Mesothelial cell of epicardium (in vitro differentiated cells): ENCODE results near the gene NEK1. TPM values are rescaled to one million over a fixed set of nuclear protein-coding genes. Genes with fewer than 3 reads are reported as not detected.
"Not testable (repeated sequence)": the region's sequence is repeated elsewhere in the genome, so short reads cannot be mapped to it uniquely, and the experiment has no call there.

Source experiments
- DNase-seq, 2 experiments: peaks; one replicate each; pipeline ENCODE4 v3.0.0; 2021; ENCODE audit warnings: low spot score in 2 of 2; ENCODE audit not compliant: unreplicated experiment in 2 of 2
- H3K27ac Mint-ChIP-seq: 2 replicates; pipeline ENCODE4 v1.8.0; 2021; ENCODE audit warnings: mixed read lengths
- H3K27me3 Mint-ChIP-seq: 2 replicates; pipeline ENCODE4 v1.8.0; 2021; ENCODE audit warnings: low read depth, mixed read lengths
- H3K36me3 Mint-ChIP-seq: 2 replicates; pipeline ENCODE4 v1.8.0; 2021; ENCODE audit warnings: mixed read lengths
- H3K4me1 Mint-ChIP-seq: 2 replicates; pipeline ENCODE4 v1.8.0; 2021; ENCODE audit warnings: mixed read lengths
- H3K4me3 Mint-ChIP-seq: 2 replicates; pipeline ENCODE4 v1.8.0; 2021; ENCODE audit warnings: mild to moderate bottlenecking, moderate library complexity, mixed read lengths
- H3K9me3 Mint-ChIP-seq: 2 replicates; pipeline ENCODE4 v1.8.0; 2021; ENCODE audit warnings: mixed read lengths
- CTCF ChIP-seq: fragments of 200-600 bp; sonication (generic); IDR thresholded peaks from one replicate; pipeline ENCODE4 v1.5.0; 2021; ENCODE audit warnings: antibody characterized with exemption; ENCODE audit not compliant: unreplicated experiment
- total RNA-seq: library from RNA; stranded (reverse); gene quantifications from 3 replicates; pipeline ENCODE4 v1.2.1, GENCODE V29; 2021

NEK1 gene
- total RNA-seq, 1 donor from 2014 or later: 21.3 TPM

GRCh38 chr4:169484485-169484884 is 127.9 kb downstream of the NEK1 start:
- Mint-ChIP-seq H3K4me1 (peaks cover 5% of the 10 kb centered on the region), H3K27me3 (no peaks in the 10 kb centered on the region), H3K27ac (no peak overlapping the region), H3K4me3 (no peak overlapping the region), H3K36me3 (peaks cover 34% of the 10 kb centered on the region), H3K9me3 (peaks cover 18% of the 10 kb centered on the region)
- no peak for TF ChIP-seq CTCF
- no peak for DNase-seq

DNA sequence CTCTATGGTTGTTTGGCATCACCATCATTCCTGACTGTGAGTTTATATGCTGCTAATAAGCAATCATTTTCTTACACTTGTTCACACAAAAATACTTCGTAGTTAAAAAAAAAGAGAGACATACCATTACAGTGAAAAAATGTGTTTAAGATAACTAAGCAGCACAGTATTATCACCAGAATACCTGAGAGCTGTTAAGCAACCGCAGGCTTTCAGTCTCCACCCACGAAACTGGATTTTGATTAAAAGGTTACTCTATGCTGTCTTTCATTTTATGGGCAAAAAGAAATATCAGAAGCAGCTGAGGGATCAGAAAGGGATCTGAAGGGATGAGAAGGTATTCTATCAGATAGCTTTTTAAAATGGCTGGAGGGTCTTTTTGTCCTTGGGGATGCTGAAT is 148.3 kb downstream of the NEK1 start:
- Mint-ChIP-seq H3K27ac (no peak overlapping the region), H3K4me1 (no peaks in the 10 kb centered on the region), H3K4me3 (no peak overlapping the region), H3K9me3 (peaks cover 29% of the 10 kb centered on the region), H3K27me3 (no peaks in the 10 kb centered on the region), H3K36me3 (peaks cover 28% of the 10 kb centered on the region)
- DNase-seq: no peak
- TF ChIP-seq CTCF: no peak

DNA sequence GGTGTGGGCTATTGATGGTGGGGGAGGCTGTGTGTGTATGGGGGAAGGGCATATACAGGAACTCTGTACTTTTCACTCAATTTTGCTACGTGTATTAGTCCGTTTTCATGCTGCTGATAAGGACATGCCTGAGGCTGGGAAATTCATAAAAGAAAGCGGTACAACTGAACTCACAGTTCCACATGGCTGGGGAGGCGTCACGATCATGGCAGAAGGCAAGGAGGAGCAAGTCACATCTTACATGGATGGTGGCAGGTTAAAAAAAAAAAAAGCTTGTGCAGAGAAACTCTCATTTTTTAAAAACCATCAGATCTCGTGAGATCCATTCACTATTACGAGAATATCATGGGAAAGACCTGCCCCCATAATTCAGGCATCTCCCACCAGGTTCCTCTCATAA is 152.3 kb downstream of the NEK1 start:
- Mint-ChIP-seq H3K27me3 (no peaks in the 10 kb centered on the region), H3K36me3 (peaks cover 36% of the 10 kb centered on the region), H3K9me3 (peaks cover 33% of the 10 kb centered on the region), H3K4me3 (no peak overlapping the region), H3K27ac (no peak overlapping the region), H3K4me1 (no peaks in the 10 kb centered on the region)
- TF ChIP-seq CTCF: no peak
- no peak for DNase-seq

DNA sequence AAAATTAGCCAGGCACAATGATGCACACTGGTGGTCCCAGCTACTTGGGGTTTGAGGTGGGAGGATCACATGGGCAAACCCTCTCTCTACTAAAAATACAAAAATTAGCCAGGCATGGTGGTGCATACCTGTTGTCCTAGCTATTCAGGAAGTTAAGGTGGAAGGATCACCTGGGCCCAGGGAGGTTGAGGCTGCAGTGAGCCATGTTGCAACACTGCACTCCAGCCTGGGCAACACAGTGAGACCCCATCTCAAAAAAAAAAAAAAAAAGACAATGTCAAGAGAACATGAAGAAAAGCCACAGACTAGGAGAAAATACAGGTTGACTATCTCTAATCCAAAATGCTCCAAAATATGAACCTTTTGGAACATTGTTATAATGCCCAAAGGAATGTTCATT is 153.8 kb downstream of the NEK1 start:
- no peak overlapping the region for H3K27ac Mint-ChIP-seq
- H3K4me1 Mint-ChIP-seq: no peaks in the 10 kb centered on the region
- no peak for DNase-seq
- peaks cover 47% of the 10 kb centered on the region for H3K36me3 Mint-ChIP-seq
- peaks cover 37% of the 10 kb centered on the region for H3K9me3 Mint-ChIP-seq
- no peaks in the 10 kb centered on the region for H3K27me3 Mint-ChIP-seq
- no peak for TF ChIP-seq CTCF
- H3K4me3 Mint-ChIP-seq: no peak overlapping the region

DNA sequence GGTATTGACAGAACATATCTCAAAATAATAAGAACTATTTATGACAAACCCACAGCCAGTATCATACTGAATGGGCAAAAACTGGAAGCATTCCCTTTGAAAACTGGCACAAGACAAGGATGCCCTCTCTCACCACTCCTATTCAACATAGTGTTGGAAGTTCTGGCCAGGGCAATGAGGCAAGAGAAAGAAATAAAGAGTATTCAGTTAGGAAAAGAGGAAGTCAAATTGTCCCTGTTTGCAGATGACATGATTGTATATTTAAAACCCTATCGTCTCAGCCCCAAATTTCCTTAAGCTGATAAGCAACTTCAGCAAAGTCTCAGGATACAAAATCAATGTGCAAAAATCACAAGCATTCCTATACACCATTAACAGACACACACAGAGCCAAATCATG is 159.7 kb downstream of the NEK1 start:
- not testable (repeated sequence) for DNase-seq, H3K4me3 Mint-ChIP-seq, H3K27me3 Mint-ChIP-seq, H3K27ac Mint-ChIP-seq, H3K4me1 Mint-ChIP-seq
- peaks cover 66% of the 10 kb centered on the region for H3K9me3 Mint-ChIP-seq
- peaks cover 71% of the 10 kb centered on the region for H3K36me3 Mint-ChIP-seq

DNA sequence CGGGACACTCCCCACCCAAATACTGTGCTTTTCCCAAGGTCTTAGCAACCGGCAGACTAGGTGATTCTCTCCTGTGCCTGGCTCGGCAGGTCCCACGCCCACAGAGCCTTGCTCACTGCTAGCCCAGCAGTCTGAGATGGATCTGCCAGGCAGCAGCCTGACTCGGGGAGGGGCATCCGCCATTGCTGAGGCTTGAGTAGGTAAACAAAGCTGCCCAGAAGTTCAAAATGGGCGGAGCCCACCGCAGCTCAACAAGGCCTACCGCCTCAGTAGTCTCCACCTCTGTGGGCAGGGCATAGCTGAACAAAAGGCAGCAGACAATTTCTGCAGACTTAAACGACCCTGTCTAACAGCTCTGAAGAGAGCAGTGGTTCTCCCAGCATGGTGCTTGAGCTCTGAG is 163.4 kb downstream of the NEK1 start:
- H3K9me3 Mint-ChIP-seq: peaks cover 77% of the 10 kb centered on the region
- not testable (repeated sequence) for H3K27ac Mint-ChIP-seq, H3K4me3 Mint-ChIP-seq, DNase-seq, H3K4me1 Mint-ChIP-seq, H3K27me3 Mint-ChIP-seq
- H3K36me3 Mint-ChIP-seq: peaks cover 77% of the 10 kb centered on the region

- peaks cover 79% of the 10 kb centered on the region for H3K9me3 Mint-ChIP-seq
- H3K27me3 Mint-ChIP-seq: no peaks in the 10 kb centered on the region
- no peaks in the 10 kb centered on the region for H3K4me1 Mint-ChIP-seq
- peaks cover 79% of the 10 kb centered on the region for H3K36me3 Mint-ChIP-seq
- H3K27ac Mint-ChIP-seq: no peak overlapping the region
- no peak for TF ChIP-seq CTCF
- no peak overlapping the region for H3K4me3 Mint-ChIP-seq
- no peak for DNase-seq
These were observed 165.6 kb downstream of the NEK1 start for GRCh38 chr4:169446824-169447223.
